GM12873 (cell line): ENCODE results near the gene ARHGDIB.

Experiments used
- TF ChIP-seq, protein P1 (sequence below): IDR thresholded peaks from 2 replicates; pipeline ENCODE4 v1.5.1; 2012; ENCODE audit warnings: low read depth, mild to moderate bottlenecking, moderate library complexity, low read length, control low read depth; ENCODE audit not compliant: insufficient read depth; ENCODE audit errors: missing control alignments

ARHGDIB gene

DNA sequence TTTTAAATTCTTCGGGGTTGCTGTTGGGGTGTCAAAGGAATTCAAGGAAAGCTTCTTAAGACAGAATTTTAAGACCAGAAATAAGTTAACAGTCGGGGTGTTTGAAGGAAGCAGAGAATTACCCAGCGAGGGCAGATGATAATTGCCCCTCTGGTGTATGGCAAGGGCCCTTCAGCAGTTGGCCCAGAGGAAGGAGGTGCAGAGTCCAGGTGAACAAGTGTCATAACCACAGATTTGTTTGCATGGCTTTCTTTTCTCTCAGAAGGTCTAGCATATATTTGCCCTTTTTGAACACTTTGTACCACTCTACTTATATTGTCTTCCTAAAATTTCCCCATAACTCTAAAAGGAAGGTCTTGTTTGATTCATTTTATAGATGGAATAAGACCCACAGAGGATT lies 13.2 kb upstream of the ARHGDIB start:
- TF ChIP-seq, protein P1, sequence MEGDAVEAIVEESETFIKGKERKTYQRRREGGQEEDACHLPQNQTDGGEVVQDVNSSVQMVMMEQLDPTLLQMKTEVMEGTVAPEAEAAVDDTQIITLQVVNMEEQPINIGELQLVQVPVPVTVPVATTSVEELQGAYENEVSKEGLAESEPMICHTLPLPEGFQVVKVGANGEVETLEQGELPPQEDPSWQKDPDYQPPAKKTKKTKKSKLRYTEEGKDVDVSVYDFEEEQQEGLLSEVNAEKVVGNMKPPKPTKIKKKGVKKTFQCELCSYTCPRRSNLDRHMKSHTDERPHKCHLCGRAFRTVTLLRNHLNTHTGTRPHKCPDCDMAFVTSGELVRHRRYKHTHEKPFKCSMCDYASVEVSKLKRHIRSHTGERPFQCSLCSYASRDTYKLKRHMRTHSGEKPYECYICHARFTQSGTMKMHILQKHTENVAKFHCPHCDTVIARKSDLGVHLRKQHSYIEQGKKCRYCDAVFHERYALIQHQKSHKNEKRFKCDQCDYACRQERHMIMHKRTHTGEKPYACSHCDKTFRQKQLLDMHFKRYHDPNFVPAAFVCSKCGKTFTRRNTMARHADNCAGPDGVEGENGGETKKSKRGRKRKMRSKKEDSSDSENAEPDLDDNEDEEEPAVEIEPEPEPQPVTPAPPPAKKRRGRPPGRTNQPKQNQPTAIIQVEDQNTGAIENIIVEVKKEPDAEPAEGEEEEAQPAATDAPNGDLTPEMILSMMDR: no peak

DNA sequence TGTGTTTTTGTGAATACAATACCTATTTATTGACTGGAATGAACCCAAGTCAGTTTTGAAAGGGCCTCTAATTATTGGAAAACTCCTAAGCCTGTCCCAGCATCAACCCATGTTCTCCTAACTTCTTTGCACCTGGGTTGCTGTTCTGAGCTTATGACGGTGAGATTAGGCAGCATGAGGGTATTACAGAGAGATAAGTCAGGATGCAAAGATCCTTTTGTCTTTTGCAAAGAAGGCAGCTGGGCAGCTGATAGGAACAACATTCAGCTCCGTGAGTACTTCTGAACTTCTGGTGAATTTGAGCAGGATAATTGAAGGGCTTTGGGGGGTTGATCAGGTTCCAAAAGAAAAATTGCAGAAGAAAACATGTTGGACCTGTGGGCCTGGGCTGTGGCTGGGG lies 11.4 kb upstream of the ARHGDIB start, which contains the start of gene PDE6H:
Gene PDE6H (plus strand): TSS at position 227 of the 400 bp plus-strand sequence. CDS start 4,971 bp downstream, outside the sequence.
- TF ChIP-seq, protein P1: no peak

DNA sequence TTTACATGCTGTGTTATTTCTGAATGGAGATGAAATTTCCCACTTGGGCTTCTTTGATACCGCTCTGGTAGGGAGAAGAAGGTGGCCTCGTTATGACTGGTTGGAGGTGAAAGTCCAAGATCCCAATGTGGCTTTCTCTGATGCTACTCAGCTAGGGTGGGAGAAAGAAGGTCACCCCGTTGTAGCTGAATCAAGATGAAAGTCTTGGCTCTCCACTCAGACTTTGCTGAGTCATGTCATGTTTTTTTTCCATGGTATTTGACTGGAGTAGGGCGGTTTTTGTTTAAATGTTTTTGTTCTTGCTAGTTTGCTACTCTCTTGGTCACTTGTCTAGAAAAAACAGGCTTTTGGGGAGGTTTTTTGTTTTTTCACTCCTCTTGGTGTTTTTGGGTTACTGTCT lies 9.1 kb upstream of the ARHGDIB start:
- TF ChIP-seq, protein P1: no peak

DNA sequence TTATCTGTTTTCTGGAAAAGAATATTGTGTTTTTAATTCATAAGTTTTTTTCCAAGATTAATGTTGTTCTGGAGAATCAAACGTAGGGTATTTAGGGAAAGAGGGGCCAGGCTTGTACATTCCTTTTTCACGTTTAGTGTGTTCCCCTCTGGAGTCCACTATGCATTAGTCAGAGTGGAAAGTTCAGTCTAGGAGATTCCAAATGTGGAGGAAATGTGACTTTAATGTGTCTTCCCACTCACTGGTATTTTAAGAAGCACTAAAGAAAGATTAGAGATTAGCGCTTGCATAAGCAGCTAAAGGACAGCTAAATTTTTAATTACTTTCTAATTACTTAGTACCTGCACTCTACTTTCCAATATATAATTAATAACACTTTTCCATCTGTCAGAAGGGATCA lies 7.1 kb upstream of the ARHGDIB start:
- TF ChIP-seq, protein P1: no peak

DNA sequence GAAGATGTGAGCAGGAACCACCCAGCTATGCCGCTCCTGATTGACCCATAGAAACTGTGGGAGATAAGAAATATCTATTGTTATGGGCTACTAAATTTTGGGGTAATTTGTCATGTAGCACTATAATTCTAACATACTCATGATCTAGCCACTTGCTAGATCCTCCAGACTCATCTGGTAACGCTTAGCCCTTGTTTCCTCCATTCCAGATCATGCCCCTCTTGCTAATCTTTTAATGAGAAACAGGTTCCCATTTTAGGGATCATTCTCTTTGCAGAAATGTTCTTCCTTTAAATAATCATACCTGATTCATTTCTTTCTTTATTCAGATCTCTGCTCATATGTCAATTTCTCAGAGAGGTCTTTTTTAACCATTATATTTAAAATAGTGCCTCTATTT lies 3.8 kb upstream of the ARHGDIB start:
- TF ChIP-seq, protein P1: no peak

DNA sequence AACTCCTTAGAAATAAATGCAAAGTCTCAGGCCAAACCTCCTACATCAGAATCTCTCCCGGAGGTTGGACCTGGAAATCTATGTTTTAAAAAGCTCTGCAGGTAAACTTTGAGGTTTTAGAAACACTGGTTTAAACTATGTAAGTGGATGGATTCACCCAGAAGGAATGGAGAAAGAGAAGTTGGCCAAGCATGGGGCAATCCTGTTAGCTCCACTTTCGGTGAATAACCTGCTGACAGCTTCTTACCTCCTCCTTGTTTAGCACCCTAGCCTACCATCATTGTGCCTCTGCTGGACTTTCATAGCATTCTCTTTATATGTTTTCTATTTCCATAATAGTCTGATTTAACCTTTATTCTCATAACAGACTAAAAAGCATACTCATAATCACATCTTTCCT lies 3.0 kb upstream of the ARHGDIB start:
- TF ChIP-seq, protein P1: no peak

DNA sequence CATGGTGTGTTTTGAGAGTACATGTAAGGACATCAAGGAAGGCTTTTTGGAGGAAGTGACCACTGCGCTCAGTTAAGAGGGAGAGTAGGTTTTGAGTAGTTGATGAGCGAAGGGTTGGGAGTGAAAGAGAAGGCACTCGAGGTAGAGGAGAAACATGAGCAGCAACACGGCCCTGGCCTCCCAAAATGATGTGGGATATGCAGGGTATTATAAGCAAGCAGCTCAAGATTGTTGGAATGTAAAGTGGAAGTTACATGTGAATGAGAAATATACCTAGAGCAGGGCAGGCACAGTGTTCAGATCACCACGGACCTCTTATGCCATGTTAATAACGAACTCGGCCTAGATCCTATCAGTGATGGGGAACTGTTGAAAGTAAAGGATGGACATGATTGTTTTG lies 2.1 kb upstream of the ARHGDIB start:
- TF ChIP-seq, protein P1: no peak
